Sciatic nerve (tissue), 2 donors: Measurements from ENCODE around the gene ZKSCAN8. TPM values are rescaled to one million over a fixed set of nuclear protein-coding genes. Genes with fewer than 3 reads are reported as not detected.

Experiments used
- ATAC-seq: fragments of 200-7000 bp; cut with Tn5 transposase; one replicate; pipeline ENCODE4 v1.9.1; 2020; ENCODE audit warnings: mild to moderate bottlenecking, moderate library complexity
- DNase-seq: peaks from one replicate; pipeline ENCODE4 v3.0.0-alpha.2; 2020; ENCODE audit warnings: low spot score
- intact Hi-C: fragments of 100-400 bp; cut with DNase I; formaldehyde crosslinking; loops from one replicate; pipeline ENCODE4 v1.14.2; 2022
- total RNA-seq: library from RNA; stranded (reverse); fragmentation: NEBNext Ultra II Directional; extraction: Animal tissue kit (Norgen Biotek cat#: 25700); gene quantifications from one replicate; pipeline ENCODE4 v1.2.1, GENCODE V29; 2021
- donor health status: DM: no; HTN: no; CAD: no.
- donor health status: DM: no; HTN: no; CAD: no.

The ZKSCAN8 gene
- total RNA-seq, 1 donor from 2014 or later, result 31.9 TPM

DNA sequence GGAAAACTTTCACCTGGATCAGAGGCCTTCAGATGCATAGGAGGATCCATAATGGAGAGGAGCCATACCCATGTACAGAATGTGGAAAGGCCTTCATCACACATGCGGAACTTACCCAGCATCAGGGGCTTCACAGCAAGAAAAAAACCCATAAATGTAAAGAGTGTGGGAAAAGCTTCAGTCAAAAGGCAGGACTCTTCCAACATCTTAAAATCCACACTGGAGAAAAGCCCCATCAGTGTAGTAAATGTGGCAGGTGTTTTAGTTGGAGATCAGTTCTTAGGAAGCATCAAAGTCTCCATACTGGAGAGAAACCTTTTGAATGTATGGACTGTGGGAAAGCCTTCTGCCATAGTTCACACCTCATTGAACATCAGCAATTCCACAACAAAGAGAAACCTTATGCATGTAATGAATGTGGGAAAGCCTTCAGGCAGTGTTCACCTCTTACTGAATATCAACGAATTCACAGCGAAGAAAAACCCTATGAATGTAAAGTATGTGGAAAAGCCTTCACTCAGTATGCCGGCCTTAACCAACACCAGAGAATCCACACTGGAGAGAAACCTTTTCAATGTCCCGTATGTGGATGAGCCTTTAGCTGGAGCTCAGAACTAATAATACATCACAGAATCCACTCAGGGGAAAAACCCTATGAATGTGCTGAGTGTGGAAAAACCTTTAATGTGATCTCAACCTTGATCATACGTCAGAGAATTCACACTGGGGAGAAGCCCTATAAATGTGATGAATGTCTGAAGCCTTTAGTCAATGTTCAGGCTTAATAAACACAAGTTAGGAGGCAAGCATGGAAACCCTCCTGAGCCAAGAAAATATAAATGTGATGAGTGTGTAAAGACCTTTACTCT is 46.7 kb downstream of the ZKSCAN8 start:
- DNase-seq (no peak), ATAC-seq (no peak)
- intact Hi-C loops, result no loop called here

DNA sequence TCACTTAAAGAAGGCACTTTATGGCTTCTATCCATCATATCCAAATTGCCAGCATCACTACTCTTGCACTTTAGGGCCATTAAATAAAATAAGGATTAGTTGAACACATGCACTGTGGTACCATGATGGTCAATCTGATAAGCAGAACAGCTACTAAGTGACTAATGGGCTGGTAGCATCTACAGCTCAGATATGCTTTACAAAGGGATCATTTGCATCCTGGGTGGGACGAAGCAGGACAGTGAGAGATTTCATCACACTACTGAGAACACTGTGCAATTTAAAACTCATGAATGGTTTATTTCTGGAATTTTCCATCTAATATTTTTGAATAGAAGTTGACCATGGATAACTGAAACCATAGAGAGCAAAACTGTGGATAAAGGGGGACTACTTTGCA is 58.3 kb downstream of the ZKSCAN8 start:
- ATAC-seq, result no peak
- intact Hi-C loops, result no loop called here
- DNase-seq, result no peak

DNA sequence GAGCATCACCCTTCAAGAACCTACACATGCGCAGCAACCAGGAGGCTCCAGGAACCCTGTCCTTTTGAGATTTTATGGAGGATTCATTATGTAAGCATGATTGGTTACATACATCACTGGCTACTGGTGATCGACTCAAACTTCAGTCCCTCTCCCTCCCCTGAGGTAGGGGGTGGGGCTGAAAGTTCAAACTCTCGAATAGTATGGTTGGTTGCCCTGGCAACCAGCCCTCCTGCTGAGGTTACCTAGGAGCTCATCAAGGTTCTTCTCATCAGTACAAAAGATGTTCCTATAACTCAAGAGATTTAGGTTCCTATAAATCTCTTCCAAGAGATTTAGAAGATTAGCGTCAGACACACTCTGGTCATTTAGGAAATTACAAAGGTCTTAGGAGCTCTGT is 61.5 kb downstream of the ZKSCAN8 start:
- no peak for ATAC-seq
- intact Hi-C loops, result no loop called here
- no peak for DNase-seq

DNA sequence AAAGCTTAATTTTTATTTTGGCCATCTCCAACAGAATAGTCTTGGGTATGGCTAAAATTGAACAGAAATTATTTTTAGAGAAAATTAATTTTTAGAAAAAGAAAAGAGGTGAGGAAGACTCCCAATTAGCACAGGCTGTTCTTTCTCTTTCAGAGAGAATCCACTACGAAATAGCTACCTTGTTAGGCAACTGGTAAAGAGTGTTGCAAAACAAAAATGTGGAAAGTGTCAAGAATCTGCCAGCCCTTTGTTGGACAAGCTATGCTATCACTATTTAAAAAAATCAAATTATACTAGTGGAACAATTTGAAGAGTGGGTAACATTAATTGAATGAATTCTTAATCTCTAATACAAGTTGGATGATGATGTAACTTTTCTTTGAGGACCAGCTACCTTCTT is 64.2 kb downstream of the ZKSCAN8 start:
- intact Hi-C loops, result no loop called here
- no peak for ATAC-seq
- DNase-seq, result no peak

DNA sequence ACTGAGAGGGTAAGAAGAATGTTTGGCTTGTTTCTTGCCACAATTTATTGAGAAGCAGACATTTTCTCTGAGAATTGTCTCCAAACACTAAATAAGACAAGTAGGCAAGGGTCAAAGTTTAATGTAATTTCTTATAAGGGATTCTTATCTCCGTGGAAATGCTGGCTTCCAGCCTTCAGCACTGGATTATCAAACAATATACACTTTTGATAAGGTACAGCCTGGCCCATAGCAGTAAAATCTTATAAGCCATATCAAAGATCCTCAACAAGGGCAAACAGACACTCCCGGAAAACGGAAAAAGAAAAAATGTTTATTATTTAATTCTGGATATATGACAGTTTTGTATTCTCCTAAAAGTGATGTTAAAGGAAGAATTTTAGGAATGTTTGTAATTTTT is 64.8 kb downstream of the ZKSCAN8 start:
- ATAC-seq, result no peak
- no peak for DNase-seq
- intact Hi-C loops, result no loop called here

DNA sequence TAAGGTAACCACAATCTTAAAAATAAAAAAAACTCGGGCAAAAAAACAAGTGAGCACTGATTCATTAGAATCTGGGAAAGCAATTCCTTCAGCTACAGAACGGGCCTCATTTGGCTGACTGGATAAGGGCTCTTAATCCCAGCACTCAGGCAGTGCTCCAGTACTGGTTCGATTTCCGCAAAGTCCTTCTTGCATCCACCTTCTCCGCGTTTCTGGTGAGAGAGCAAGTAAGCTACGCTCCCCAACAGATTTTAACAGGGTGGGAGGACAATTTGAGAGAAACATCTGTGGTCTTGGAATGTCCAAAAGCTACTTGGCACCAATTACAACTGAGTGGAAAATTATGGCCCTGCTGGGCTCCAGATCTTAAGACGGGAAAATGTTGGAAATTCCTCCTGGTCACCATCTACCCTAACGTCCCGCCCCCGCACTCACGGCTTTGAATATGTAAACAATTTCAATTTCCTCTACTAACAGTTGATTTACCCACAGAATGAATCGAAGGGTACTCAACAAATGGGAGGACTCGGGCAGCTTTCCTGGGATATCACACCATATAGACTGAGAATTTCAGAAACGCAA is 65.3 kb downstream of the ZKSCAN8 start:
- intact Hi-C loops, result no loop called here
- no peak for ATAC-seq
- no peak for DNase-seq

DNA sequence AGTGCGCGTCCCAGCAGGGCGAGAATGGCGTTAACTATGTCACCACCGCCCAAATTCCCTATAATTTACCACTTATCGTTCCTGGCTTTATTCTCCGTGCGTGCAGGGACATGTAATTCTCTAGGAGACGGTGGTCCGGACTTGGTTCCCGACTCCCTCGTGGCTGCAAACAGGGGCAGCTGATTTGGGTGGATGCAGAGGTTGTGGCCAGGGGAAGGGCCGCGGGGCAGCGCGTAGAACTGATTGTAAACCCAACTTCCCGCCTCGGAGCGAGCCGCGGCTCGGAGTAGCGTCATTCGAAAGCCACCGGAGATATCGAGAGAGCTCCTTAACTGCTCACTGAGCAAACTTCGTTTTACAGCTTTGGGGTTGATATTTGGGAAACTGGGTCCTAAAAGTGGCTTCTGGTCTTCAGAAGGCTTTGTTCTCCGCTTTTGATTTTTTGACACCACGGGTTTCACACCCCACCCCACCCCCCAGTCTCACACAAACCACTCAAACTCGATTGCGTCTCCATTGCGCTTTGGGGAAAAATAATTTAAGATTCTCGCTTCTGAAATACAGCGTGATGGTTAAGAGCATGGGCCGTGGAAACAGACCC is 65.9 kb downstream of the ZKSCAN8 start:
- DNase-seq (no peak), ATAC-seq (no peak)

DNA sequence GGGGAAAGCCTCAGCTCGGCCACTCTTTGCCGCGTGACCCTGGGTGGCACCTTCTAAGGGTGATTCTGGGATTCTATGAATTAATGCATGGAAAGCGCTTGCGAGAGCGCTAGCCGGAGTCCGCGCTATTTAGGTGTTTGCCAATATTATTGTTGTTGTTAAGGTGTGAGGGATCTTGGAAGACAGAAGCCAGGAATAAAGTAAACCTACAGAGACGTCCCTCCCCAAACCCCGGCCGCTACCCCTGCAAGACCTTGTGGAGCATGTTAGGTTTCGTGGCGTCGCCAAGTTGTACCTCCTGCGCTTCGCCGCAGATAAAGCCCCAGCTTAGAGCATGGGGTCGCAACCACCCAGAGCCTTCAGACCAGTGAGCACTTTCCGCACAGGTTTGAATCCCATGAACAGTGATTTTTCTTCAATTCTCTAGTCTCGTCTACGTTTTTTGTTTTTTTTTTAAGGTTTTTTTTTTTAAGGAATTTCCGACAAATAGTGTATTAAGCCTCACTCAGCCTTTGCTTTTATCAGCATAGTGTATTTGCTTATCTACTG is 66.5 kb downstream of the ZKSCAN8 start:
- ATAC-seq (no peak), DNase-seq (no peak)
- intact Hi-C loops, result no loop called here

More for the DNA sequence above, 65.9 kb downstream of the ZKSCAN8 start:
- intact Hi-C loops, result no loop called here

Other genes with a start within 250 kb of the ZKSCAN8 start
- gene OR2B2, start 229.5 kb upstream of the ZKSCAN8 start, total RNA-seq, result not detected
- gene OR2B6, start 184.6 kb upstream of the ZKSCAN8 start, total RNA-seq, result not detected
- gene ZNF165, start 61.3 kb upstream of the ZKSCAN8 start, total RNA-seq, result 1.2 TPM
- gene ZSCAN16, start 17.3 kb upstream of the ZKSCAN8 start, total RNA-seq, result 4.1 TPM
- 17.3 TPM for gene ZSCAN9, start 83.4 kb downstream of the ZKSCAN8 start, total RNA-seq
- gene ZKSCAN4, start 110.4 kb downstream of the ZKSCAN8 start, total RNA-seq, result 5.4 TPM
- 2.9 TPM for gene NKAPL, start 117.4 kb downstream of the ZKSCAN8 start, total RNA-seq
- gene ZSCAN26, start 125.3 kb downstream of the ZKSCAN8 start, total RNA-seq, result 19.3 TPM
- 4.9 TPM for gene PGBD1, start 139.7 kb downstream of the ZKSCAN8 start, total RNA-seq
- 17.4 TPM for gene ZSCAN31, start 194.3 kb downstream of the ZKSCAN8 start, total RNA-seq
- 7.8 TPM for gene ZKSCAN3, start 208.1 kb downstream of the ZKSCAN8 start, total RNA-seq